HG03095 (cell line): ENCODE measurements around the gene MIF.
A peak's percentile ranks its signal among the peaks of the same experiment; 100 is the strongest.
"Not testable (repeated sequence)": the region's sequence is repeated elsewhere in the genome, so short reads cannot be mapped to it uniquely, and the experiment has no call there.

Experiments
- ATAC-seq: cut with Tn5 transposase; IDR thresholded peaks from one replicate; pipeline ENCODE4 v1.9.1; 2021; ENCODE audit warnings: moderate library complexity; ENCODE audit not compliant: unreplicated experiment

MIF gene

GRCh38 chr22:23900227-23900626 lies 6.0 kb downstream of the MIF start:
- ATAC-seq: not testable (repeated sequence)

DNA sequence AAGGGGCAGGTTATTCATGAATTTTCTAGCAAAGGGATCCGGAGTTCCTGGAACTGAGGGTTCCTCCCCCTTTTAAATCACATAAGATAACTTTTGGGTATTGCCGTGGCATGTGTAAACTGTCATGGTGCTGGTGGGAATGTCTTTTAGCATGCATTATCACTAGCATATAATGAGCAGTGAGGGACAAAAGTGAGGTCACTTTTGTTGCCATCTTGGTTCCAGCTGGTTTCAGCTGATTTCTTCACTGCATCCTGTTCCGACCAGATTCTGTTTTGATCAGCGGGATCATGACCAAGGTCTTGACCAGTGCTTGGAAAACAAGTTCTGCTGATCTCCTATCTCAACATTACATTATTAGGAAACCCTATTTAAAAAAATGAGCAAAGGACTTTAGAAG lies 7.4 kb downstream of the MIF start:
- no peak for ATAC-seq

DNA sequence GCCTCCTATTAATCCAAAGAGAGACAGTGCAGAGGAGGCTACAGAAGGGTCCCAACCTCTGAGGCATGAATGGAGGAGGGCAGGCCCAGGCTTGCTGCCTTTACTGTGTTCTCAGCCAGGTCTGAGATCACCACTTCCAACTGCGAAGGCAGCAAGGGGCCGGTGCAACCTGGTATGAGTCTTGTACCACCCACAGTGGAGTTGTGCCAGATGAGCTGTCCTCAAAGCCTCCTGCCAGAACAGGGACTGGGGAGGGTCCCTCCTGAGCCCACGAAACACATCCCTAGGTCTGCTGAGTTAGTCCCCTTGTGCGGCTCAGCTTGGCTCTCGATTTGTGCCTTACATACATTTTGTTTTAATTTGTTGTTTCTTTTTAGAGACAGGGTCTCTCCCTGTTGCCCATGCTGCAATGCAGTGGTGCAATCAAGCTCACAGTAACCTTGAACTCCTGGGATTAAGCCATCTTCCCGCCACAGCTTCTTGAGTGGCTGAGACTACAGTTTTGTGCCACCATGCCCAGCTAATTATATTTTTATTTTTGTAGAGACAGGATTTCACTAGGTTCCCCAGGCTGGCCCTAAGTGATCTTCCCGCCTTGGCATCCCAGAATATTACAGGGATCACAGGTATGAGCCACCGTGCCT lies 9.3 kb downstream of the MIF start:
- no peak for ATAC-seq

DNA sequence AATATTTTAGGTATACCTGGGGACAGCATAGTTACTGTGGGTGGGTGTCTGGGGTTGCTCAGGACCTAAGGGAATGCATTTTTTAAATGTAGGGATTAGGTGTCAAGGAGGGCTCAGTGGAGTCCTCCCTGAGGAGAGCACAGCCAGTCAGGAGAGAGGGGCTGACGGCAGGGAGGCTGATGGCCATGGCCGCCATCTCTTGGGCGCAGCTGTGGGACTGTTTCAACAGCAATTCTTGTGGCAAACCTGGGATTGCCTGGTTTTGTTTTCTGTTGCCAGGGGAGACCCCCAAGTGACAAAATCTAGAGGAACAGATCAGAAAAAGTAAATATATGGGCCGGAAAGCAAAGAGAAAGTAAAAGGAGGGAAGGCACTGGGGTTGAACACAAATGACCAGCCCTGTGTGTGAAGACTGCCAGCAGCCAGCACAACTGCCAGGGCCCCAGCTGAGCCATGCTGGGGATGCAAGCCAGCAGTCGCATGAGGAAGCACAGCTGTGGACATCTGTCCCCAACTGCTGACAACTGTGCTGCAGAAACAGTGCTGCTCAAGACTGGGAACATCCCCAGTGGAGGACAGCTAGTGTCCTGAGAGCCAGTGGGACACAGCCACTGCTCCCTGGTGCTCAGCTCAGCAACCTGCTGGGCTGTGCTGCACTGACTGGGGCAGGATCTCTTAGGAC lies 10.5 kb downstream of the MIF start:
- ATAC-seq: no peak

- ATAC-seq: no peak
Measured at GRCh38 chr22:23906641-23907040, 12.5 kb downstream of the MIF start.

DNA sequence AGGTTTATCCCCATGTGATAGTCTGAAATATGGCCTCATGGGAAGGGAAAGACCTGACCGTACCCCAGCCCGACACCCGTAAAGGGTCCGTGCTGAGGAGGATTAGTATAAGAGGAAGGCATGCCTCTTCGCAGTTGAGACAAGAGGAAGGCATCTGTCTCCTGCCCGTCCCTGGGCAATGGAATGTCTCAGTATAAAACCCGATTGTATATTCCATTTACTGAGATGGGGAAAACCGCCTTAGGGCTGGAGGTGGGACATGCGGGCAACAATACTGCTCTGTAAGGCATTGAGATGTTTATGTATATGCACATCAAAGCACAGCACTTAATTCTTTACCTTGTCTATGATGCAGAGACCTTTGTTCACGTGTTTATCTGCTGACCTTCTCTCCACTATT lies 13.2 kb downstream of the MIF start:
- not testable (repeated sequence) for ATAC-seq

DNA sequence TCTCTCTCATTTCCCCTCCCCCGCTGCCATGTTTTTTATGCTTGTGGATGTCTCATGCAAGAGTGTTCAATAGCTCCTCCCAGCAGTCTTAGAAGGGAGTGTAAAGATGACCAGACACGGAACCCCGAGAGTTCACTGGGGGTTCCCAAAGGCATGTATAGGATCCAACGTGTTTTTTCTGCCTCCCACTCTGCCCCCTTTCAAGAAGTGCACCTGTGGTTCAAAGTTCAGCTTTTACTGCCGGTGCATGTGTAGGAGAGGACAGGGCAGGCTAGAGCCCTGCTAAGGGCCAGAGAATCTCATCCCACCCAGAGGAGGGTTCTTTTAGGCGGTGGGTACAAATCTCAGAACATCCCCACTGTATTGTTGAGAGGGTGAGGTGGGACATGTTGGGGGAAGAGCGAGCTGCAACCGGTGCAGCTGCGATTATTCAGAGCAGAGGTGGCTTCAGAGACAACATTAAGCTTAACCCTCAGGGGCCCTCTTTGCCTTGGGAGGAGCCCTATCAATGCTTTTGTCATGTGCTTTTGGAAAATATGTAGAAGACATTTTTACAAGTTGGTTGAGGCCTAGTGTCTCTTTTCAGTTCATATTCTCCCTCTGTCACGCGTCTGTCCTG lies 14.5 kb downstream of the MIF start:
- no peak for ATAC-seq

DNA sequence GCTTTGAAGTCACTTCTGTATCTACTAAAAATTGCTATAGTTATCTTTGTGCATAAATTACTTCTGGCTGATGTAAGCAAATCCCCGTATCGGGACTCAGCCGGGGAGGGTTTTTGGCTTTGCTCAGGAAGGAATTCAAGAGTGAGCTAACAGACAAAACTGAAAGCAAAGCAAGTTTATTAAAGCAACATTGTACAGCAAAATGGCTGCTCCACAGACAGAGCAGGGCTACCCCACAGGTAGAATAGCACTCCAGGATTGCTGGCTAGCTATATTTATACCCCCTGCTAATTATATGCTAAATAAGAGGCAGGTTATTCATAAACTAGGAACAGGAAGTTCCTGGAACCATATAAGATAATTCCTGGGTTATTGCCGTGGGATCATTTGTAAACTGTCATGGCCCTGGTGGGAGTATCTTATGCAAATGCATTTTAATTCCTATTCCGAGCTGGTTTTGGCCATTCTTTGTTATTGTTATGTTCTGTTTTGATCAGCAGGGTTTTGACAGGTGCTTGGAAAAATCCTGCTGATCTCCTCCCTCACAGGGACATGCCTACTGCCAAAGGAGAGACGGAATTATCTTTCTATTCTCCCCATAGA lies 15.2 kb downstream of the MIF start:
- ATAC-seq: no peak

DNA sequence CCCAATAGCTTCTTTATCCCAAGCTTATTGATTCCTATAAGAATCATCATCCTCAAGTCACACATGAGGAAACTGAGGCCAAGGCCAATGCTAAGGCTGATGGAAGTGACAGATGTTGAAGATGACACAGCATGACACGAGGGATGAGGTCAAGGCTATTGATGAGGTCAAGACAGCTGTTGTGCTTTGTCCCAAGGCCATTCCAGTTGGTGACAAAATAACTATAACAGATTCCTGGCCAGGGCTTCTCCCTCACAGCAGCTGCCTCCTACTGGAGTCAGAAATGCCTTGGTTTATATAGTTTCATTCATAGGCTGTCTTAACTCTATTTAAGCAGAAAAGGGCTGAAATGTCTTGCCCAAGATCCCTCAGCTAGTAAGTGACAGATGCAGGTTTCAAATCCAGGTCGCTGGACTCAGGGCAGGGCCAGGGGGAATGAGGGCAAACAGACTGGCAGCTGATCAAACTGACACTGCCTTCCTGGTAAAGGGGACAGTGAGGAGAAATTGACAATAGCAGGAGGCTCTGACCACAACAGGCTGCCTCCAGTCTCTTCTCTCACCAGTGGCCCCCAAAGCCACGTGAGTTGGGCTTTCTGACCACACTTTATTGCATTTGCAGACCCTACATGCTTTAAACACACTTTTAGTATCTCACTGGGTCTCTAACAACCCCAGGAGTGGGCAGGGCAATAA lies 16.5 kb downstream of the MIF start:
- ATAC-seq: no peak

- no peak for ATAC-seq
Measured at GRCh38 chr22:23911318-23911980, 17.3 kb downstream of the MIF start.

DNA sequence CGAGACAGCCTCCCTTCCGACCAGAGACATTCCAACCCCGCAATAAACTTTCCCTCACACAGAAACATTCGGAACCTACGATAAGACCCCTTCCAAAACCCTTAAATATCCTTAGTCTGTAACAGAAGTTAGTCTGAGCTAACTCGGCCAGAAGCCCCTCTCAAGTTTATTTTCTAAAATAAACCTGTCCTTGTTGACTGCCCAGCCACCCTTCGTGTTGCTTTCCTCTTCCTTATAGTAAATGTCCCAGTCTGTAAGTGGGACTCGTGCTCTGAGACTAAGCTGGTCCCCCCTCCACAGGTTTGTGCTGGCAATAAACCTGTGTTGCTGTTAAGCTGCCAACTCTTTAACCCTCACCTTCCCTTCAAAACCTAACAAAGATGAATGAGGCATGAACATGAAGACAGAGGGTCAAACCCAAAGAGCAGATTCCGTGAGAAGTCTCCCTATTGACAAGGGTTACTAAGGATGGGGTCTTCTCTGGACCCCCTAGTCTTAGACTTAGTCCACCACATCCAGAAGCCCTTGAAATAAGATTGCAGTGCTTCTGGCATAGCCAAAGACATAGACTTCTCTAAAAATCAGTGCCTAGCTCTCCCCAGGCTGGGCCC lies 18.2 kb downstream of the MIF start:
- no peak for ATAC-seq

DNA sequence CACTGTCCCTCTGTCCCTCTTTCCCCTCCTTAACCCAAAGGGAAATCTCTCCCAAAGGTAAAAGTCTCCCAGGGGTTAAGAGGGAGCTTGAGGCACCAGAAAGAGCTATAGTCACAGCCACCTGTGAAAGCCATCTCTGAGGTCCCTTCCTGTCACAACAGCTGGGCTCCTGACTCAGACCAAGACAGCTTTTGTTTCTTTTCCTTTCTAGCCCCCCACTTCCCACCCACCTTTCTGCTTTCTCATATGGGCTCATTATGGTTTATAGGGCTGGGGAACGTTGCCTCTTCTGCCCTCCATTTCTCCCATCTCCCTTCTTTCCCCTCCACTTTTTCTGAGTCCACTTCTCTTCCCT lies 19.1 kb downstream of the MIF start:
- no peak for ATAC-seq

DNA sequence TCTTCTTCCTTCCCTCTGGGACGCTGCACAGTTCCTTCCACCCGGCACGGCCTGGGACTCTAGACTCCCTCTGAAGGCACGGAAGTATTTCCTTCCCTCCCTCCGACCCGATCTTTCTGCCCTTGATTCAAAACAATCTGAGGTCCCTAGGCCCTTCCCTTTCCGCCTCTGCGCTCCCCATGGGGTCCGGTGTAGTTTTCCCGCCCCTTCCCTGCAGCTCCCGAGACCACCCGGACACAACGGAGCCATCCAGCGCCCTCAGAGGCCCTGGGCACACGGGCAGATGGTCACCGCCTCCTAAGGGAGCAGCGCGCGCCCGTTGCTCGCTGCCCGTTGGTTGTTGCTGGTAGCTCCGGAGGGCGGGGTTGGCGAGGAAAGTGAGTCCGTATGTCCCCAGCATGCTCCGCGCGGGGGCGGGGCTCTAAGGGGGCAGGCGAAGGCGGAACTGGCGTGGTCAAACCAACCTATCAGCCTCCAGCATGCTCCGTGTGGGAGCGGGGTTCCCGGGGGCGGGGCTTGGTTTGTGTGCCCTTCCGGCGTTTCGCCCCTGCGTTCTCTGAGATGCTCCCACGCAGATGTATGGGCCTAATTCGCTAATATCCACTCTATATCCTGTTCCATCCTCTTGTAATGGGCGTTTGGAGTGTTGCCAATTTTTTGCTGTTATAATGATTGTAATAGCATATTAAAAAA lies 19.6 kb downstream of the MIF start:
- peak; percentile 93 for ATAC-seq

DNA sequence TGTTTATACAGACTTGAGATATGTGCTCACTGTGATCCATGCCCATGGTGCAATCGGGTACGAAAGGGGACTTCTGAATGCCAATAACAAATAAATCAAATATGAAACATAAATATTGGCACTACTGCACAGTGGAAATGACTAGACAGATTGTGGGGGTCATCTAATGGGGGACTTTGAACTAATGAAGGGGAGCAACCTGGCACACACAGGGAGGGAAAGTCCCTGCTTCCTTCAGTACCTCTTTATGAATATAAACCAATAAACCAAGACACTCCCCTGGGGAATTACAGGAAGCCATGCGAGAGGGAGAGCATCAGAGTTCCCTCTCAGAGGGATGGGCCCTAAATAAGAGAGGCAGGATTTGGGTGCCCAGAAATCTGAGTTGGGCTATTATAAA lies 21.1 kb downstream of the MIF start:
- ATAC-seq: no peak

- not testable (repeated sequence) for ATAC-seq
Measured at GRCh38 chr22:23920267-23920611, 26.1 kb downstream of the MIF start.

GRCh38 chr22:23921586-23922201 lies 27.5 kb downstream of the MIF start:
- not testable (repeated sequence) for ATAC-seq

GRCh38 chr22:23922921-23923320 lies 28.7 kb downstream of the MIF start:
- ATAC-seq: no peak

GRCh38 chr22:23925020-23925606 lies 30.9 kb downstream of the MIF start:
- no peak for ATAC-seq

GRCh38 chr22:23926561-23926960 lies 32.4 kb downstream of the MIF start:
- no peak for ATAC-seq
